ENCODE measurements around the gene RPSA.

- no peak for TF ChIP-seq POLR2AphosphoS5 (IDR thresholded peaks at IDR 0.05; ENCODE audit: borderline replicate concordance, low read depth, low read length)
- no peak for TF ChIP-seq EZH2 (IDR thresholded peaks at IDR 0.05)
- TF ChIP-seq FOXP2 (optimal IDR thresholded peaks at IDR 0.05; ENCODE audit: control extremely low read depth, extremely low read length, insufficient read depth): no peak
Observed at GRCh38 chr3:39404943-39405686, 1.4 kb upstream of the RPSA start.

Measured in SK-N-MC (cell line).